PC-3 (cell line): Measurements from ENCODE around the gene ZNF343. TPM values are rescaled to one million over a fixed set of nuclear protein-coding genes. Genes with fewer than 3 reads are reported as not detected.

Source experiments
- ATAC-seq: fragments of 200-7000 bp; cut with Tn5 transposase; 2 replicates; pipeline ENCODE4 v1.9.1; 2020; ENCODE audit warnings: mild to moderate bottlenecking, moderate library complexity
- BruUV-seq: library from RNA; stranded (reverse); fragments of 400-500 nt; replicated peaks from 2 replicates; lab custom pipeline; 2021; lab: Mats Ljungman, UMichigan
- CTCF ChIA-PET: fragments of 300-600 bp; sonication (Branson Sonifier 250); formaldehyde crosslinking; loops from one replicate; lab custom pipeline; 2022; ENCODE audit warnings: antibody characterized with exemption; lab: Charles Lee
- POLR2A ChIA-PET: fragments of 300-600 bp; sonication (Branson Sonifier 250); formaldehyde crosslinking; loops from one replicate; lab custom pipeline; 2022; ENCODE audit warnings: antibody characterized with exemption; ENCODE audit not compliant: unreplicated experiment; lab: Charles Lee
- DNase-seq: peaks from one replicate; pipeline ENCODE4 v3.0.0-alpha.2; 2015
- H2AFZ ChIP-seq: fragments of 300-600 bp; sonication (generic); 2 replicates; pipeline ENCODE4 v1.6.0; 2016; ENCODE audit warnings: antibody characterized with exemption, low read length
- H3F3A ChIP-seq: fragments of 300-600 bp; sonication (generic); one replicate; pipeline ENCODE4 v1.6.0; 2017; ENCODE audit warnings: antibody characterized with exemption, low read length, control low read depth, mild to moderate bottlenecking; ENCODE audit not compliant: unreplicated experiment
- H3K27ac ChIP-seq: fragments of 300-600 bp; sonication (generic); 2 replicates; pipeline ENCODE4 v1.5.1; 2016; ENCODE audit warnings: mild to moderate bottlenecking, low read length
- H3K27me3 ChIP-seq: fragments of 300-600 bp; sonication (generic); 2 replicates; pipeline ENCODE4 v1.6.1; 2016; ENCODE audit warnings: low read length, mixed read lengths
- H3K36me3 ChIP-seq: fragments of 300-600 bp; sonication (generic); 2 replicates; pipeline ENCODE4 v1.6.1; 2016; ENCODE audit warnings: low read depth, mixed run types, low read length, mixed read lengths
- H3K4me1 ChIP-seq: fragments of 300-600 bp; sonication (generic); 2 replicates; pipeline ENCODE4 v1.5.1; 2016; ENCODE audit warnings: low read length; ENCODE audit not compliant: insufficient read depth
- H3K4me2 ChIP-seq: fragments of 300-600 bp; sonication (generic); 2 replicates; pipeline ENCODE4 v1.6.0; 2016; ENCODE audit warnings: low read length
- H3K4me3 ChIP-seq: fragments of 300-600 bp; sonication (generic); 2 replicates; pipeline ENCODE4 v1.5.1; 2016; ENCODE audit warnings: mild to moderate bottlenecking, low read length, mixed read lengths
- H3K79me2 ChIP-seq: fragments of 300-600 bp; sonication (generic); 2 replicates; pipeline ENCODE4 v1.6.1; 2017; ENCODE audit warnings: low read length, mixed read lengths
- H3K9ac ChIP-seq: fragments of 300-600 bp; sonication (generic); 2 replicates; pipeline ENCODE4 v1.6.0; 2016; ENCODE audit warnings: mild to moderate bottlenecking, low read length
- H3K9me2 ChIP-seq: fragments of 300-600 bp; sonication (generic); replicated peaks from 2 replicates; pipeline ENCODE4 v1.6.1; 2016; ENCODE audit warnings: mixed run types, low read length, mixed read lengths
- H3K9me3 ChIP-seq: fragments of 300-600 bp; sonication (generic); 2 replicates; pipeline ENCODE4 v1.6.1; 2016; ENCODE audit warnings: low read length, mixed read lengths
- H4K20me1 ChIP-seq: fragments of 300-600 bp; sonication (generic); 2 replicates; pipeline ENCODE4 v1.6.1; 2016; ENCODE audit warnings: low read length, mixed read lengths
- EZH2 ChIP-seq: fragments of 300-600 bp; sonication (generic); IDR thresholded peaks from one replicate; pipeline ENCODE4 v1.6.1; 2017; ENCODE audit warnings: antibody characterized with exemption, mild to moderate bottlenecking, low read length; ENCODE audit not compliant: unreplicated experiment
- EZH2phosphoT487 ChIP-seq: fragments of 300-600 bp; sonication (generic); IDR thresholded peaks from 2 replicates; pipeline ENCODE4 v1.6.1; 2018; ENCODE audit warnings: mild to moderate bottlenecking, antibody characterized with exemption, low read length, borderline replicate concordance
- intact Hi-C: fragments of 100-400 bp; cut with micrococcal nuclease; formaldehyde crosslinking; loops from 2 replicates; pipeline ENCODE4 v1.9.0; 2023
- total RNA-seq: library from RNA; depleted of rRNA; stranded (reverse); fragments of >200 nt; gene quantifications from 2 replicates; pipeline ENCODE4 v1.2.3, GENCODE V29; 2014
- TF ChIP-seq, protein P1 (sequence below): fragments of 300-600 bp; sonication (generic); conservative IDR thresholded peaks from 2 replicates; pipeline ENCODE4 v1.5.1; 2017; ENCODE audit warnings: antibody characterized with exemption, low read depth, mild to moderate bottlenecking, low read length

Gene ZNF343
- total RNA-seq, 1 experiment from 2014 or later = 7.7 TPM

DNA sequence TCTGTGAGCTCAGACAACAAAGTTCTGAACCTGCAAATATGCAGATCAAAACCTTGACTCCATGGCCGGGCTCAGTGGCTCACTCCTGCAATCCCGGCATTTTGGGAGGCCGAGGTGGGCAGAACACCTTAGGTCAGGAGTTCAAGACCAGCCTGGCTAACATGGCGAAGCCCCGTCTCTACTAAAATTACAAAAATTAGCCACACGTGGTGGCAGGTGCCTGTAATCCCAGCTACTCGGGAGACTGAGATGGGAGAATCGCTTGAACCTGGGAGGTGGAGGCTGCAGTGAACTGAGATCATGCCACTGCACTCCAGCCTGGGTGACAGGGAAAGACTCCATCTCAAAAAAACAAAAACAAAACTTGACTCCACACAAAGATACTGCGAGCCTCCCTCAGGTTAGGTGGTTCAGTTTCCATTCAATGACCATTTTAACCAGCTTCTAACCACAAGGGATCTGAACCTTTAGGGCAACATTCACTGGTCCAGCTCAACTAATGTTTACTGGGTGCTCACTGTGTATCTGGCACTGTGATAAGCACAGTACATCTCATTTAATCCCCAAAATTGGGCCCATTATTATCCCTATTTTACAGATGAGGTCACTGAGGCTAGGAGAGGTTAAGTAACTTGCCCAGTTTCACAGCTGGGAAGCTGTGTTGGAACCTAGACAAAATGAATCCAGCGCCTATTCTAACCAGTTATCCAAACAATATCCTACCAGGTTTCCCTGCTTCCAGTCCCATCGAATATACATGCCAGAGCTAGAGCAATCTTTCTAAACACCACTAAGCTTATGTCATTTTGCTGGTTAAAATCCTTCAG lies 39.9 kb downstream of the ZNF343 start:
- H3K4me2 ChIP-seq = peak overlapping the region; percentile 96
- no peak for DNase-seq
- no peak overlapping the region for H2AFZ ChIP-seq
- CTCF ChIA-PET = interaction anchor here (0.6 kb wide), 1 partner anchor 500 kb away, joined by 3 read pairs; no protein-coding TSS in a partner anchor
- POLR2A ChIA-PET = no interaction called here
- ATAC-seq = no peak
- TF ChIP-seq EZH2 (no peak), EZH2phosphoT487 (no peak)
- TF ChIP-seq, protein P1, sequence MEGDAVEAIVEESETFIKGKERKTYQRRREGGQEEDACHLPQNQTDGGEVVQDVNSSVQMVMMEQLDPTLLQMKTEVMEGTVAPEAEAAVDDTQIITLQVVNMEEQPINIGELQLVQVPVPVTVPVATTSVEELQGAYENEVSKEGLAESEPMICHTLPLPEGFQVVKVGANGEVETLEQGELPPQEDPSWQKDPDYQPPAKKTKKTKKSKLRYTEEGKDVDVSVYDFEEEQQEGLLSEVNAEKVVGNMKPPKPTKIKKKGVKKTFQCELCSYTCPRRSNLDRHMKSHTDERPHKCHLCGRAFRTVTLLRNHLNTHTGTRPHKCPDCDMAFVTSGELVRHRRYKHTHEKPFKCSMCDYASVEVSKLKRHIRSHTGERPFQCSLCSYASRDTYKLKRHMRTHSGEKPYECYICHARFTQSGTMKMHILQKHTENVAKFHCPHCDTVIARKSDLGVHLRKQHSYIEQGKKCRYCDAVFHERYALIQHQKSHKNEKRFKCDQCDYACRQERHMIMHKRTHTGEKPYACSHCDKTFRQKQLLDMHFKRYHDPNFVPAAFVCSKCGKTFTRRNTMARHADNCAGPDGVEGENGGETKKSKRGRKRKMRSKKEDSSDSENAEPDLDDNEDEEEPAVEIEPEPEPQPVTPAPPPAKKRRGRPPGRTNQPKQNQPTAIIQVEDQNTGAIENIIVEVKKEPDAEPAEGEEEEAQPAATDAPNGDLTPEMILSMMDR = no peak
- peaks cover 61% of the 10 kb centered on the region for H3K79me2 ChIP-seq
- H4K20me1 ChIP-seq = peaks cover 55% of the 10 kb centered on the region
- H3K9me2 ChIP-seq = no peaks in the 10 kb centered on the region
- no peaks in the 10 kb centered on the region for H3K9me3 ChIP-seq
- no peaks in the 10 kb centered on the region for H3F3A ChIP-seq
- no peaks in the 10 kb centered on the region for H3K27me3 ChIP-seq
- no TSS peak for BruUV-seq
- intact Hi-C loops = no loop called here
- peaks cover 20% of the 10 kb centered on the region for H3K4me1 ChIP-seq
- H3K27ac ChIP-seq = no peak overlapping the region
- H3K9ac ChIP-seq = peak overlapping the region; percentile 99
- H3K36me3 ChIP-seq = peaks cover 57% of the 10 kb centered on the region
- peak overlapping the region; percentile 99 for H3K4me3 ChIP-seq

DNA sequence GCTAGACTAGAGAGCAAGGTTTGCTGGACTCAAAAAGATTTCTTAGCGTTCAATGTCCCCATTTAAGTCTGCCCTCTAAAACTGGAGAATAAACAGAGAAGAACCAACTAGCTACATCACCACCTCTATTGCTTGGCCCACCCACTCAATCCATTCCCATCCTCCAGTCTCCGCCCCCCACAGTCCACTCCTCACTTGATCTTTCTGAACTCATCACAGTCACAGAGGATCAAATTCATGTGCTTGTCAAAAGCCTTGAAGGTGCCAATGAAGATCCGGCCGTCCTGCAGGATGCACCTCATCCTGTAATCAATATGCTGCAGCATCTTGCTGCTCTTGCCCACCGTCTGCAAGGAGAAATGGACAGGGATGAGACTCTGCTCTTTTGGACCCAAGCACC lies 41.3 kb downstream of the ZNF343 start:
- no peak for ATAC-seq
- Histone ChIP-seq H3K27me3 (no peaks in the 10 kb centered on the region), H3K27ac (no peak overlapping the region), H3K79me2 (peaks cover 61% of the 10 kb centered on the region), H4K20me1 (peaks cover 67% of the 10 kb centered on the region), H3F3A (no peaks in the 10 kb centered on the region), H2AFZ (no peak overlapping the region), H3K4me3 (no peak overlapping the region; the same call in 1 of the 2 replicates), H3K9me3 (no peaks in the 10 kb centered on the region), H3K4me1 (peaks cover 20% of the 10 kb centered on the region), H3K9ac (no peak overlapping the region), H3K36me3 (peaks cover 71% of the 10 kb centered on the region), H3K9me2 (no peaks in the 10 kb centered on the region), H3K4me2 (peak overlapping the region; percentile 96)
- ChIA-PET CTCF (no interaction called here), POLR2A (interaction anchor here (0.6 kb wide), 1 partner anchor 249 kb away, joined by 3 read pairs; no protein-coding TSS in a partner anchor)
- BruUV-seq = no TSS peak
- no peak for DNase-seq
- TF ChIP-seq, protein P1 = no peak
- TF ChIP-seq EZH2phosphoT487 (no peak), EZH2 (no peak)
- intact Hi-C loops = no loop called here

DNA sequence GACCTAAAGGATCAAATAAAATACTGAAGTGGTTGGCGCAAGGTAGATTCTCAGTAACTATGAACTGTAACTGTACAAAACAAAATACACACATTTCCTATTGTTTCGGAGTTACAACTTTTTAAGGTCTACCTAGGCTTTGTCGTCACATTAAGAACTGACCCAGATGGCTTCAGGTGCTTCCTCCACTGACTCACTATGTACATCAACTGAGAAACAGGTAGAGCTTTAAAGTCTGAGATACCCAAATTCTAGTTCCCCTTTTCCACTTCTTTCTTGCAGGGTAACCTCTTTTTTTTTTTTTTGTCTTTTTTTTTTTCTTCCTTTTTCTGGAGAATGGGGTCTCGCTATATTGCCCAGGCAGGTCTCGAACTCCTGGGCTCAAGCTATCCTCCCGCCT lies 43.6 kb downstream of the ZNF343 start:
- DNase-seq = no peak
- CTCF ChIA-PET = no interaction called here
- peaks cover 15% of the 10 kb centered on the region for H3K4me1 ChIP-seq
- H3K9ac ChIP-seq = no peak overlapping the region
- peaks cover 56% of the 10 kb centered on the region for H3K79me2 ChIP-seq
- H3K9me3 ChIP-seq = no peaks in the 10 kb centered on the region
- H3K36me3 ChIP-seq = peaks cover 94% of the 10 kb centered on the region
- peaks cover 14% of the 10 kb centered on the region for H3F3A ChIP-seq
- no peak overlapping the region for H3K4me3 ChIP-seq
- no TSS peak for BruUV-seq
- H4K20me1 ChIP-seq = peaks cover 84% of the 10 kb centered on the region
- intact Hi-C loops = no loop called here
- TF ChIP-seq, protein P1 = no peak
- no peak for TF ChIP-seq EZH2
- no peak for TF ChIP-seq EZH2phosphoT487
- H2AFZ ChIP-seq = no peak overlapping the region
- no peak overlapping the region for H3K4me2 ChIP-seq
- no peaks in the 10 kb centered on the region for H3K27me3 ChIP-seq
- ATAC-seq = no peak
- H3K9me2 ChIP-seq = no peaks in the 10 kb centered on the region
- POLR2A ChIA-PET = interaction anchor here (0.7 kb wide), 1 partner anchor 652 kb away, joined by 7 read pairs; no protein-coding TSS in a partner anchor
- H3K27ac ChIP-seq = no peak overlapping the region
